SIG-M5 treated with dmso at 0.1 percent for 504 hours (cell line): ENCODE data around the gene DMXL1.
A peak's percentile ranks its signal among the peaks of the same experiment; 100 is the strongest.

Experiments used
- DNase-seq: peaks from one replicate; lab custom pipeline; 2025; ENCODE audit not compliant: unreplicated experiment; lab: John Stamatoyannopoulos, UW

DMXL1 gene, protein sequence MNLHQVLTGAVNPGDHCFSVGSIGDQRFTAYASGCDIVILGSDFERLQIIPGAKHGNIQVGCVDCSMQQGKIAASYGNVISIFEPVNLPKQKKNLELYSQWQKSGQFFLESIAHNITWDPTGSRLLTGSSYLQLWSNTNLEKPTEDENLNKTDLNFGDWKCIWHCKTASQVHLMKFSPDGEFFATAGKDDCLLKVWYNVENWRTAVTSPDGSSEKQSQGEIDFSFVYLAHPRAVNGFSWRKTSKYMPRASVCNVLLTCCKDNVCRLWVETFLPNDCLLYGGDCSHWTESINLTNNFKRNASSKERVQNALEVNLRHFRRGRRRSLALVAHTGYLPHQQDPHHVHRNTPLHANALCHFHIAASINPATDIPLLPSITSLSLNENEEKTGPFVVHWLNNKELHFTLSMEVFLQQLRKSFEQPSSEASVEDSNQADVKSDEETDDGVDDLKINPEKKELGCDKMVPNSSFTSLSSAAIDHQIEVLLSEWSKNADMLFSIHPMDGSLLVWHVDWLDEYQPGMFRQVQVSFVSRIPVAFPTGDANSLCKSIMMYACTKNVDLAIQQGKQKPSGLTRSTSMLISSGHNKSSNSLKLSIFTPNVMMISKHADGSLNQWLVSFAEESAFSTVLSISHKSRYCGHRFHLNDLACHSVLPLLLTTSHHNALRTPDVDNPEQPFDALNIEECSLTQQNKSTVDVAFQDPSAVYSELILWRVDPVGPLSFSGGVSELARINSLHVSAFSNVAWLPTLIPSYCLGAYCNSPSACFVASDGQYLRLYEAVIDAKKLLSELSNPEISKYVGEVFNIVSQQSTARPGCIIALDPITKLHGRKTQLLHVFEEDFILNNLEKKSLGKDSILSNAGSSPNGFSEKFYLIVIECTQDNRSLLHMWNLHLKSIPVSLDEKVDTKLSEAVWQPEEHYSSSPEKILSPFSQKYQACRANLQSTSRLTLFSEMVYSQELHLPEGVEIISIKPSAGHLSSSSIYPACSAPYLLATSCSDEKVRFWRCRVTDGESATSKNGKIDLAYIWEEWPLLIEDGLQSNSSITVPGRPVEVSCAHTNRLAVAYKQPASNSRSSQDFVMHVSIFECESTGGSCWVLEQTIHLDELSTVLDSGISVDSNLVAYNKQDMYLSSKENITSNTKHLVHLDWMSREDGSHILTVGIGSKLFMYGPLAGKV (N-terminal part only)

GRCh38 chr5:119070828-119071560 is at the start of gene DMXL1:
DMXL1 (plus strand) TSS chr5:119071087; CDS start chr5:119071570, 483 bp downstream.
- DNase-seq, result peak; percentile 99

DNA sequence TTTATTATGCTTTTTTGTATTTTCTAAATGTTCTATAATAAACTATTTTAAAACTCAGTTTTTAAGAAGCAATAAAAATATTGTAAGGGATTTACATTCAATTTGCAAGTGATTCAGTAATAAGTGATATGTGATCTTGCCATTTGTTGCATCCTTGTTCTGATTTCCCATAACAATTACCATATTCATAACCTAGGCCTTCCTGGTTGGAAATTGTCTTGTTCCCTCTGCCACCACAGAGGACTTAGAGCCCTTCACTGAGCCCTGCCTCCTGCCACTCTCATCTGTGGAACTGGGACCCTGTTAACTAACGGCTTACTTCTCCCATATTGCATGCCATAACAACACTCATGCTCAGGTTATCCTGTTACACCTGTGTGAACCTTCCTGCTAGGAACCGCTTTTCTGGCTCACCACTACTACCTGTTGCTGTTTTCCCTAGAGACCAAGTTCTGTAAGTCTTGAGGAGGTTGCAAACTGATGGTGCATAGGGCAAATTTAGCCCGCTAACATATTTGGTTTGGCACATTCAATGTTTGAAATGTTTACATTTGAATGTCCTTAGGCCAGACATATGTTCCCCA is 49.6 kb upstream of the DMXL1 start:
- no peak for DNase-seq

DNA sequence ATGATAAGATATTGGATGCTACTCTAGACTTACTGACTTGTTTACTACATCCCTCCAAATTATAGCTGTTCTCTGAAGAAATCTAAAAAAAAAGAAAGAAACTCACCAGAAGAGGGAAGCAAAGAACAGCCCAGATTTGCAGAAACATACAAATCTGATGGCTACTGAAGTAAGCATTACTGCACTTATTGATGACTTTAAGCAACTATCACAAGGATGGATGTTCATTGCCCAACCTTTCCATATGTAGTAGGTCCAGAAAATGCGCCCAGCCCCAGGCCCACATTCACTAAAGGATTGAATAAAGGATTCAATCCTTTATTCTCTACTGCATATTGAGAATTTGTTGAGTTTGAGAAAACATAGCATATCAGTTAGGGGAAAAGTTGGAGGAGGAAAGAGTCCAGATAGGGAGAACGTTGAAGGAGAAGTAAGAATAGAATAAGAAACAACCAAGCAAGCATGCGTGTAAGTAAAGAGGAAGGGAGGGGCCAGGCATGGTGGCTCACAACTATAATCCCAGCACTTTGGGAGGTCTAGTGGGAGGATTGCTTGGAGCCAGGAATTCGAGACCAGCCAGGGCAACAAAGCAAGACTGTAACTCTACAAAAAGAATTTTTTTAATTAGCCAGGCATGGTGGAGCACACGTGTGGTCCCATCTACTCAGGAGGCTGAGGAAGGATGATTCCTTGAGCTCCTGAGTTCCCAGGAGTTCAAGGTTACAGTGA is 48.7 kb upstream of the DMXL1 start:
- peak; percentile 76 for DNase-seq

DNA sequence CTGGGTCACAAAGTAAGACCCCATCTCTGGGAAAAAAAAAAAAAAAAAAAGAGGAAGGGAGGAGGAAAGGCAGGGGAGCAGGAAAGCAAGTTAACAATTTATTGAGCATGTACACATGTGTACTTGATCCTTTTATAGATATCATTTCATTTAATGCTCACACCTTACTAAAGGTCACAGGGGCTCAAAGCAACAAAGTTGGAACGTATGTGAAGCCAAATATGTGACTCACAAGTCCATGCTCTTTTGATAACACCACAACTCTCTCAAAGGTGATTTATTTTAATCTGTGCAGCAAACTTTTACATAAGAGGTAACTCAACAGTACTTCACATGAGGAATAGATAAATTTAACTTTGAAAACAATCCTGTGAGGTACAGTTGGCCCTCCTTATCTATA is 48.1 kb upstream of the DMXL1 start:
- no peak for DNase-seq

DNA sequence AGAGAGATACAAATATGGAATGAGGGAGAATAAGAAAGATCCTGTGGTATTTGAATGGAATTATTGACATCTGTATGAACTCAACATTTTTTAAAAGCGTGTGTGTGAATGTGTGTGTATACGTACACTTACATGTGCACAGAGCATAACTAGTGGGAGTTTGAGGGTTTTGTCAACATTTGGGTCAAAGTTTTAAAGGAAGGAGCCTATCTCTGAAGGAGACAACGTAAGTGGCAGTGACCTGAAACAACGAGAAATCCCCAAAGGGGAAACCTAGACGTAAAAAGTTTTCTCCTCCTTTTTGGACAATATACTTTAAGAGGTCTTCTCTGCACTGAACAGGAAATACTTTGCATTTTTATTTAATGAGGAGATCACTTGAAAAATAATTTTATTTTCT is 42.3 kb upstream of the DMXL1 start:
- no peak for DNase-seq

DNA sequence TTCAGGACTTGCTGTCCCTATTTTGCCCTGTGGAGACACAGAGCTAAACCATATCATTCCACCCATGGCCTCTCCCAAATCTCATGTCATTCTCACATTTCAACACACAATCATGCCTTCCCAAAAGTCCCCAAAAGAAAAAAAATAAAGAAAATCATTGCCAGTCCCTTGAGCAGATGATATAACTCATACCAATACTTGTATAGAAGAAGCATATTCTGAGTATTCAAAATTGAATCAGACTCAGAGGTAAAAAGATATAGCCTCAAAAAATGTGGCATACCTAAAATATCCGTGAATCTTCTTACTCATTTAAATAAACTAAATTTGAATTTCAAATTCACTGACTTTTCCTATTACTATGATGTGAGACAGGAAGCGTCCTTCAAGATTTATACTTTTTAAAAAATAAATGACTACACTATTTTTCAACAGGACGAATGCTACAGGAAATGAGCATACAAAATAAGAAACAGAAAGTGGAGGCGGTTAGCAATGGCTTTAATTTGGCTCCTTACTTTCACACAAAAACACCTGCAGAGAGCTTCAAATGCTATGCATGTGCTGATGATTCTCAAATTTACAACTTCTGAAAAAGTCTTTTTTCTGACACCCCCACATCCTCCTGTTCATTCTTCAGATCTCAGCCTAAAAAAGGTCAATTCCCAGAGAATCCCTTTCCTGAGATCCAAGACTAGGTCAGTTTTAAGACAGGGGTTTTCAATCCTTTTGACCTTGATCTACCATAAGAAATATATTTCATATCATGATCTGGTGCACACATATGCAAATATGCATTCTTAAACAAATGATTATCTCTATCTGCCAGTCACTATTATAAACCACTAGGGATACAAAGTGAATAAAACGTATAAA is 39.6 kb upstream of the DMXL1 start:
- DNase-seq, result no peak

GRCh38 chr5:119031905-119032304 is 39.0 kb upstream of the DMXL1 start:
- DNase-seq, result no peak

DNA sequence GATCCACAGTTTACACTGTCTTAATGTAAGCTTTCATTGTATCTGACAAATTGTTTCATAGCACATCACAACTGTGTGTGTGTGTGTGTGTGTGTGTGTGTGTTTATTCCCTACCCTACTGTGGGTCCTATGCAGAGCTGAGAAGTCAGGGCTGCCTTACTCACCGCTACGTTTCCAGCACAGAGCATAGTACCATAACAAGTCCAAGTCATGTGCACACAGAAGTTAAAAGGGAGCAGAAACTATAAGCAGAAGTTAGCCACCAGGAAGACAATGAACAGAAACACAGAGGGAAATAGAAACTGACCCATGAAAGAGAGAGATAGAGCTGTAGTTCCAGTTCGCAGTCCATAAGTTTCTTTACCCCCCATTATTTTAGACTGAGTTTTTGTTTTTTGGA is 38.2 kb upstream of the DMXL1 start:
- DNase-seq, result peak; percentile 76

- no peak for DNase-seq
These were observed 37.8 kb upstream of the DMXL1 start for GRCh38 chr5:119033135-119033534.

DNA sequence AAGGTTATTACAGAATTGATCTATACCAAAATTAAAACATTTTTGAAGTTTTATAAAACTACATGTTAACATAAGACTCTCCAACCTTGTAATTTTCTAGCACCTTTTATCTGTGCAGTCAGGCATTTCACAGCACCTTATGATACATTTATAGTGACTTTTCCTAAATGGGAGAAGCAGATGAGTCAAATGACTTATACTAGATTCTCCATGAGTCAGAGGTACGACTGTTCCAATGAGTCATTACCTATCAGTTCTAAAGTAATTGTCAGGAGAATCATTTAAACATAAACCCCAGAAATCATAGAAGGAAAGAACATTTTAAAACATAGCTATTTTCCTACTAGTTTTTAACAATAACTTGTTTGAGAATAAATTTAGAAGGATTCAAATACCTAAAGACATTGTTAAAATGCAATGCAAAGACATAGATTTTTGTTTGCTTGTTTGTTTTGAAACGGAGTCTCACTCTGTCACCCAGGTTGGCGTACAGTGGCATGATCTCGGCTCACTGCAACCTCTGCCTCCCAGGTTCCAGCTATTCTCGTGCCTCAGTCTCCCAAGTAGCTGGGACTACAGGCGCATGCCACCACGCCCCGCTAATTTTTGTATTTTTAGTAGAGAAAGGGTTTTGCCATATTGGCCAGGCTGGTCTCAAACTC is 34.7 kb upstream of the DMXL1 start:
- DNase-seq, result no peak

DNA sequence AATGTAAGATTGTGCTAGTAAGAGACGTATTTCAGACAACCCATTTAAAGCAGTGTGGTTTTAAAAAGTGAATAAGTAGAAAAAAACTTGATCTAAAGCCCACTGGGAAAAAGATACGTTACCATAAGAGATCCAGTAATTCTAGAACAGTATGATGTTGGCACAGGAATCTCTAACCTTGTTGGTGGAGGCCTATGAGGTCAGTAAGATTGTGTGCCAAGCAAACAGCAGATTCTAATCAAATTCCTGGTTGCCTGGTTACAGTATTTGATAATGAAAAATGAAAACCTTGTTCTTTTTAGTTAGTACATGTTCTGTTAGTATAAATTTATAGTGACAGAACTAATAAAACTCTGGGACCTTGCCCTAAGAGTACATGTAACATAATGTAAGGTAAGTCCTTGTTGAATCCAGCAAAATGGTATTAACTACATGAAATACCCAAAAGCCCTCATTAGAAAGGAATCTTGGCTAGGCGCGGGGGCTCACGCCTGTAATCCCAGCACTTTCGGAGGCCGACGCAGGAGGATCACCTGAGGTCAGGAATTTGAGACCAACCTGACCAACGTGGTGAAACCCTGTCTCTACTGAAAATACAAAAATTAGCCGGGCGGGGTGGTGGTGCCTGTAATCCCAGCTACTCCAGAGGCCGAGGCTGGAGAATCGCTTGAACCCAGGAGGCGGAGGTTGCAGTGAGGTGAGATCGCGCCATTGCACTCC is 33.2 kb upstream of the DMXL1 start:
- DNase-seq, result no peak

DNA sequence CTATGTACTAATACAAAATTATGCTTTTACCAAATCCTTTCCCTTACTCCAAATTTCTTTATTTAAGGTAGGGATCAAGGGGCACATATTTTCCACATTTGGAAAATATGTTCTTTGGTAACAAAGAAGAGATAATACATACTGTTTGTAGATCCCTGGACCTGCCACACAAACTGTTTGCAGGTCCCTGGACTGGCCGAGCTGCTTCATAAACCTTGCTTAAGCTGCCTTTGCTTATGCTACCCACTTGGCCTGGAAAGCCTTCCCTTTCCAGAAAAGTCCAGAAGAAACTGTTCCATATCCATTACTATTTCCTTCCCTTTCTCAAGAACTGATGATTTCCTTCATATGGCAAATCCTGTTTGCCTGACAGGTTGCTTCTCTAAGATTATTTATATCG is 22.6 kb upstream of the DMXL1 start:
- no peak for DNase-seq

DNA sequence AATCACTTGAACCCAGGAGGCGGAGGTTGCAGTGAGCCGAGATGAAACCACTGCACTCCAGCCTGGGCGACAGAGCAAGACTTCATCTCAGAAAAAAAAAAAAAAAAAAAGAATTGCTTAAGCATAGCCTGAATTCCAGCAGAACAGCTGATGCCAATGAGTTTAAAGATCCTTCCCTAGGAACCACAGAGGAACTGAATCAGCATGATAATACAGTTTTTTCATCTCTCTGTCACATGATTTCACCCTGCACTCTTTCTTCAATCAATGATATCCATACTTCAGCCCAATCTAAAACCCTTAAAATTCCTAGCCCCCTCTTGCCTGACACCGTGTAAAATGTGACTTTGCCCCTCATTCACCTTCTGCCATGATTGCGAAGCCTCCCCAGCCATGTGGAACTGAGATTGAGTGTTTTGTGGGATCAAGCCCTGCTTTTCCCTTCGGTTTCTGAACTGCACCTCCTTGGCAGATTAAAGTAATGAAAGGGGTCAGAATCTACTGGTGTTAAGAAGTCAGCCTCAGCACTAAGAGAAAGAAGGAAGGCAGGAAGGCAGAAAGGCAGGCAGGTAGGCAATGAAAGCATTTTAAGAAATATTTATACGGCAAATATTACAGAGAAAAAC is 20.9 kb upstream of the DMXL1 start:
- peak; percentile 73 for DNase-seq

- DNase-seq, result no peak
These were observed 16.8 kb upstream of the DMXL1 start for GRCh38 chr5:119054101-119054500.

DNA sequence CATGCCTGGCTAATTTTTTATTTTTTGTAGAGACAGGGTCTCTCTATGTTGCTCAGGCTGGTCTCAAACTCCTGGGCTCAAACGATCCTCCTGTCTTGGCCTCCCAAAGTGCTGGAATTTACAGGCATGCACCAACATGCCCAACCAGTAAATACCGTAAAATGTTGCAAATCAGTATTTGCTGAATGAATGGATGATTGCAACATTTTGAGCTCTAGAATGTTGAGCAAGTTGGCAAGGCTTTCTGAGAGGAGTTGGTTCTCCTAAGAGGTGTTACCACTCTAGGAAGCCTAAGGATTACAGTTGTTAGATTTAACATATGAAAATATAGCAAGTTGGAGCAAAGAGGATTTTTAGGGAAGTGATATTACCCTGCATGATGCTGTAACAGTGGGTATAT is 15.6 kb upstream of the DMXL1 start:
- peak; percentile 79 for DNase-seq

DNA sequence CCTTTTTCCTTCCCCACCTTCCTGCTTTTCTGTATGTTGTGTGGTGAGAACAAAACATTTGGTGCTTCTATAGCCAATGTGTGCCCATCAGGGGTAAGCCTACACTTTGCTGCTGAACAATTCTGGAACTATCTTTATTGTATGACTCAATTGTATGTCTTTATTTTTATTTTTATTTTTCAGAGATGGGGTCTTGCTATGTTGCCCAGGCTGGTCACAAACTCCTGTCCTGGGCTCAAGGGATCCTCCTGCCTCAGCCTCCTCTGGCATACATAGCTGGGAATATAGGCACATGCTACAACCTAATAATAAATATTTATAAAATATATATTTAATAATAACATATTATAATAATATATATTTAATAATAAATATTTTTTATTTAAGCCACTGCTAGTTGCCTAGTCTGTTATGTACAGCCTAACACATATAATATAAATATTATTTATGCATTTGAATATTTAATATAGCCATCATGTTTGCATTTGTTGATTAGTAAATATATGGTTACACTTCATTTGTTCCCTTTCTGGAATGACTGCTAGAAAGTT is 11.8 kb upstream of the DMXL1 start:
- DNase-seq, result no peak

DNA sequence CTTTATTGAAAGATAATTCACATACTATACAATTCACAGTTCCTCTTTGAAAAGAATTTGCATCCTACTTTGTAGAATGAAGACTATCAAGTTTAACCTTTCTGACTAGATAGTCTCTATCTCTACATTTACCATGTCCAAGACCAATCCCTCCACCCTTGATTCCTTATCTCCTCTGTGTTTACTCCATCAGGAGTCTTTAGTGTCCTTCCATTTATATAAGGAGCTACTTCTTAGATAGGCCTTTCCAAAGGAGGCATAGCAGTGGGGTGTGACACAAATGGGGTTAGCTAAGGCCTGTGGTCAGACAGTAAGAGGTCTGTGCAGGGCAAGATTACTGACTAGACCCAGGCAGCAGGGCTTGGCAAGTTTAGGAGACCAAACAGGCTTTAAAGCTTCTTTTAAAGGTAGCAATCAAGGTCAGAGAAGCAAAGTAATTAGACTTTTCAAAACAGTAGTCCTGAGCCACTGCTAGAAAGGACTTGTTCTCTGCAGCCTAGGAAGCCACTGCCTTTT is 11.1 kb upstream of the DMXL1 start:
- no peak for DNase-seq
